Activated T-cell treated with anti-CD3 and anti-CD28 coated beads, Interleukin-2, amount 50 U/mL, for 72 hours (primary cell): Measurements from ENCODE around the gene NT5DC3. TPM values are rescaled to one million over a fixed set of nuclear protein-coding genes. Genes with fewer than 3 reads are reported as not detected.

Experiments
- ATAC-seq, 2 donors: fragments of 150-1000 bp; cut with Tn5 transposase; replicated peaks in 1 of 2; 2 replicates each; pipeline ENCODE4 v1.10.0; 2021; ENCODE audit warnings: moderate library complexity in 2 of 2, mild to moderate bottlenecking in 1 of 2
- DNase-seq, 2 donors: peaks; one replicate each; pipeline ENCODE4 v3.0.0; 2021 to 2022; ENCODE audit warnings: mixed read lengths in 1 of 2
- H3K27ac Mint-ChIP-seq: one replicate; pipeline ENCODE4 v1.8.0; 2022; ENCODE audit warnings: mild to moderate bottlenecking, moderate library complexity, mixed read lengths
- H3K27me3 Mint-ChIP-seq: one replicate; pipeline ENCODE4 v1.8.0; 2022; ENCODE audit warnings: low read depth, mixed read lengths
- H3K36me3 Mint-ChIP-seq, 2 donors: one replicate each; pipeline ENCODE4 v1.8.0; 2022; ENCODE audit warnings: mixed read lengths in 2 of 2, mild to moderate bottlenecking in 1 of 2; ENCODE audit not compliant: insufficient read depth in 2 of 2
- H3K4me1 Mint-ChIP-seq: one replicate; pipeline ENCODE4 v1.8.0; 2022; ENCODE audit warnings: low read depth, mixed read lengths
- H3K4me3 Mint-ChIP-seq, 2 donors: one replicate each; pipeline ENCODE4 v1.8.0; 2022; ENCODE audit warnings: mild to moderate bottlenecking in 2 of 2, mixed read lengths in 2 of 2, moderate library complexity in 2 of 2
- H3K9me3 Mint-ChIP-seq, 2 donors: one replicate each; pipeline ENCODE4 v1.8.0; 2022; ENCODE audit warnings: mixed read lengths in 2 of 2
- total RNA-seq, 2 donors: library from RNA; stranded (reverse); gene quantifications; one replicate each; pipeline ENCODE4 v1.2.3, GENCODE V29; 2022

Gene NT5DC3
- total RNA-seq, 2 donors from 2014 or later, result 5.6 to 8.0 TPM

DNA sequence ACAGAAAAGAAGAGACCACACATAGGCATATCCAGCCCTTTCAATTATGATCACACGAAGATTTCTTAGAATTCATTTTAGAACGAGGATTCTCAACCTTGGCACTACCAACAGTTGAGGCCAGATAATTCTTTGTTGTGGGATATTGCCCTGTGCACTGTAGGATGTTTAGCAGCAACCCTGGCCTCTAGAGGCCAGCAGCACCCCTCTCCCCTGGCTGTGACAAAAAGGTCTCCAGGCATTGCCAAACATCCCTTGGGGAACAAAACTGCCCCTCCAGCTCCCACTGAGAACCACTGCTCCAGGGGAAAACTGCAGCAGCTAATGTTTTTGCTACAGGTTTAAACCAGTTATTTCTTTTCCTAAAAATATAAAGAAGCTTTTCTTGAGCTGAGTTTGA lies 7.1 kb downstream of the NT5DC3 start:
- DNase-seq (no peak), ATAC-seq (no peak)
- H3K4me3 Mint-ChIP-seq, result no peak overlapping the region
- H3K4me1 Mint-ChIP-seq, result peaks cover 7% of the 10 kb centered on the region
- H3K9me3 Mint-ChIP-seq, result peaks cover 2 to 3% of the 10 kb centered on the region in 2 donors
- H3K27me3 Mint-ChIP-seq, result no peaks in the 10 kb centered on the region
- peaks cover 10 to 14% of the 10 kb centered on the region in 2 donors for H3K36me3 Mint-ChIP-seq
- no peak overlapping the region for H3K27ac Mint-ChIP-seq

DNA sequence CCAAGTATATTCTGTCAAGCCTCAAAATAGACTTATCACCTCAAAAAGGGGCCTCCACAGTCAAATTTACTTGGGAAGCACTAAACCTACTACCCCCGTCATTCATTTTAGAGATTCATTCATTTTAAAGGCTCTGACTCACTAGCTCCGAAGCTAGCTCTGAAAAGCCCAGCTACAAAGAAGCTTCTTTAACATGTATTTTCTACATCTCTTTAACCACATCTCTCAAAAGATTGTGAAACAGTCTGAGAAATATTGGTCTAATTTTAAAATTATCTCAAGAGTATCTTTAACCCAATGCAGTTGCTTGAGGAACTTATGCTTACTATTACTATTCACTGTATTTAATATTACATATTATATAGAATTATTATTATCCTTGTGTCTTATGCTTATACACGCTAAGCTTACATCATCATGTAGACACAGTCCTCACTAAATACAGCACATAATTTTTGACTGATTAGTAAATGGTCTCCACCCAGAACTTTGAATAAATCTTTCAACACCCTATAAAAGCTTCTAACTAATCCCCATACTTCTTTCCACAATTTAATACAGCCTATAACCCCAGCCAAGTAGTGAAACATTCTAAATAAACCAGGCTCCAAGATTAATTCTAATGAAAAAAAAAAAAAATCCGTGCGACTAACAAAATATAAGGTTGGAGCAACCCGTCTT lies 7.8 kb downstream of the NT5DC3 start:
- no peak overlapping the region for H3K27ac Mint-ChIP-seq
- DNase-seq (no peak), ATAC-seq (no peak)
- H3K36me3 Mint-ChIP-seq, result peaks cover 10 to 14% of the 10 kb centered on the region in 2 donors
- no peaks in the 10 kb centered on the region for H3K27me3 Mint-ChIP-seq
- peaks cover 6% of the 10 kb centered on the region for H3K4me1 Mint-ChIP-seq
- H3K9me3 Mint-ChIP-seq, result peaks cover 2 to 3% of the 10 kb centered on the region in 2 donors
- H3K4me3 Mint-ChIP-seq, result no peak overlapping the region

DNA sequence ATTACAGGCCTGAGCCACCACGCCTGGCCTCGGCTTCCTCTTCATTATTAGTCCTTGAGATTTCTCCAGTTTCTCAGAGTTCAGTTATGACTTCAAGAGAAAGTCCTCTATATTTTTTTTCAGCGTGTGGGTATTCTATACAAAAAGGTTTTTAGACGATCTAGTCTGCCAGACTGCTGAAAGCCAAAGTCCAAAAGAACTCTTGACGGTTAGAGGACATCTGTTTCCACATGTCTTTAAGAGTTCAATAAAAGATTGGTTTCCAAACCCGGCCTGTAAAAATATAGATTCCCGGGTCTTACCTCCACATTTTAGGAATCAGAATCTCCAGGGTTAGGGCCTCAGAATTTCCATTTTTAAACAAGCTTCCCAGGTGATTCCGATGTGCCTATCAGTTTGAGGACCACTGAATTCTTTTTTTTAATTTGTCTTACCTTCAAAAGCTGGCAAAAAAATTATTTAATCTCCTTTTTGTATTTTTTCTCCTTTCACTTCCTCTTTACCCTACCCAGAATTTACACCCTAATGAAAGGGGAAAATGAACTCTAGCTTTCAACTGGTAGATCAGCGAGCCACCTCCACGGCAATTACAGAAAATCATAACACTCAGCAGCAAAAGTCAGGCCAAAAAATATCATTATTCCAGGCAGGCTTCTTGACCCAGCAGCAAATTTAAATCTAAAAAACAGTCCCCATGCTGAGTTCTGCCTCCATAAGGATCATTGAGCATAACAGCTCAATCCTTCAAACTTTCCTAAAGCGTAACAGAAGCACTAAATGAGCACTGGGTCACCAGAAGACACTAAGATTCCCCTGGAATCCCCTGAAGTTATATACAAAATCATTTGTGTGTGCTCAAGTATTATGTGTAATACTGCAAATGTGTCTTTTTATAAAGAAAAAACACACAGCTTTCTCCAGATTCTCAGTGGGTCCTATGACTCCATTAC lies 8.7 kb downstream of the NT5DC3 start:
- ATAC-seq (no peak), DNase-seq (no peak)
- Mint-ChIP-seq H3K27me3 (no peaks in the 10 kb centered on the region), H3K9me3 (peaks cover 2 to 3% of the 10 kb centered on the region in 2 donors), H3K4me3 (no peak overlapping the region), H3K36me3 (peaks cover 10 to 14% of the 10 kb centered on the region in 2 donors), H3K27ac (no peak overlapping the region), H3K4me1 (peaks cover 7% of the 10 kb centered on the region)

DNA sequence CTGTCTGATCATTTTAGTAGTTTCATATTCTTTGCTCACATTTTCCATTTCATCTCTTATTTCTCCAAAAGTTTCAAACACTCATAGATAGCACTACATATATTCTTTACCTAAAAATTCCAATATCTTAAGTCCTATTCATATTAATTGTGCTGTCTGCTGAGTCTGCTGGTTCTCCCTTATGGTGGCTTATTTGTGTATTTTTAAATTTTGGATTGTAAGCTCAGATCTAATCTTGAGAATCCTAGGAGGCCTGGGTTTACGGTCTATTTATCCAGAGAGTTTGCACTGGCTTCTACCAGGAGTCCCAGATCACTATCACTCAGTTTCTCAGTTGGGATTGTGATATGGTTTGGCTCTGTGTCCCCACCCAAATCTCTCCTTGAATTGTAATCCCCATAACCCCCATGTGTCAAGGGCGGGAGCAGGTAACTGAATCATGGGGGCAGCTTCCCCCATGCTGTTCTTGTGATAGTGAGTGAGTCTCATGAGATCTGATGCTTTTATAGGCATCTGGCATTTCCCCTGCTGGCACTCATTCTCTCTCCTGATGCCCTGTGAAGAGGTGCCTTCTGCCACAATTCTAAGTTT lies 10.2 kb downstream of the NT5DC3 start:
- Mint-ChIP-seq H3K36me3 (peaks cover 10 to 14% of the 10 kb centered on the region in 2 donors), H3K9me3 (peaks cover 2 to 3% of the 10 kb centered on the region in 2 donors), H3K27me3 (no peaks in the 10 kb centered on the region), H3K4me3 (no peak overlapping the region), H3K27ac (no peak overlapping the region), H3K4me1 (peaks cover 7% of the 10 kb centered on the region)
- ATAC-seq, result no peak
- no peak for DNase-seq

DNA sequence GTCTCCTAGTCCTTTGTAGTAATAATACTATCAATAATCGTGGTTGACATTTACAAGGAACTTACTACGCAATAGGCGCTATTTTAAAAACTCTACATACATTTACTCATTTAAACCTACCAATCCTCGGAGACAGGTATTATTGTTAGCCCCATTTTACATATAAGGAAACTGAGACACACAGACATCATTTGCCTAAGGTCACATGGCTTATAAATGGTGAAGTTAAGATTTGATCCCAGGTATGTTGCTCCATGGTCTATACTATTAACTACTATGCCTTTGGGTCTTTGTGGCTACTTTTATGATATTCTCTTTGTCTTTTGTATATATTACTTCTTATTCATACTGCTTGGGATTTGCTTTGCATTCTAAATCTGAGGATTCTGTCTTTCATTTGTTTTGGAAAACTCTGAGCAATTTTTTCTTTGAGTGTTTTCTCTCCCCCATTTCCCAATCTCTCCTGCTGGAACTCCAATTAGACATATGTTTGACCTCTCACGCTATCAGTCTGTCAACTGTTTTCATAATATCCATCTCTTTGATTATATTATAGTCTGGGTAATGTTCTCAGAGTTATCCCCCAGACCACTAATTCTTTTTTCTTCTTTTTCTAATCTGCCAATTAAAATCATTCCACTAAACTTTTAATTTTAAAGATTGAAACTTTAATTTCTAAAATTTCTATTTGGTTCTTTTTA lies 10.9 kb downstream of the NT5DC3 start:
- H3K36me3 Mint-ChIP-seq, result peaks cover 10 to 14% of the 10 kb centered on the region in 2 donors

DNA sequence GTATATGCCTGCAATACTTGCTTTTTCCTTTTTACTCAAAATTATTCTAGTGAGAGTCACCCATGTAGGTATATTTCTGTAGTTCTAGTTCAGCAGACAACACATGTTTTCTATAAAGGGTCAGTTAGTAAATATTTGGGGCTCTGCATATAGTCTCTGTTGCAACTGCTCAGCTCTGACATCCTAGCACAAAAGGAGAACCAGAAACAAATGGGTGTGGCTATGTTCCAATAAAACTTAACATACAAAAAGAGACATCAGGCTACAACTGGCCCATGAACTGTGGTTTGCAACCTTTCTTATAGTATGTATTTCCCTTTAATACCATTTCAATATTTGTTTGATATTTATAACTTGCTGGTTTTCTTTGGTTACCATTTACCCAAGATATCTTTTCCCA lies 11.9 kb downstream of the NT5DC3 start:
- Mint-ChIP-seq H3K4me1 (peaks cover 7% of the 10 kb centered on the region), H3K27ac (no peak overlapping the region), H3K27me3 (no peaks in the 10 kb centered on the region), H3K36me3 (peaks cover 10 to 14% of the 10 kb centered on the region in 2 donors), H3K4me3 (no peak overlapping the region), H3K9me3 (peaks cover 2 to 3% of the 10 kb centered on the region in 2 donors)
- no peak for DNase-seq
- no peak for ATAC-seq

More for the DNA sequence above, 10.9 kb downstream of the NT5DC3 start:
- DNase-seq (no peak), ATAC-seq (no peak)
- H3K9me3 Mint-ChIP-seq, result peaks cover 2 to 3% of the 10 kb centered on the region in 2 donors
- no peak overlapping the region for H3K27ac Mint-ChIP-seq
- H3K4me1 Mint-ChIP-seq, result peaks cover 7% of the 10 kb centered on the region
- no peaks in the 10 kb centered on the region for H3K27me3 Mint-ChIP-seq
- H3K4me3 Mint-ChIP-seq, result no peak overlapping the region

DNA sequence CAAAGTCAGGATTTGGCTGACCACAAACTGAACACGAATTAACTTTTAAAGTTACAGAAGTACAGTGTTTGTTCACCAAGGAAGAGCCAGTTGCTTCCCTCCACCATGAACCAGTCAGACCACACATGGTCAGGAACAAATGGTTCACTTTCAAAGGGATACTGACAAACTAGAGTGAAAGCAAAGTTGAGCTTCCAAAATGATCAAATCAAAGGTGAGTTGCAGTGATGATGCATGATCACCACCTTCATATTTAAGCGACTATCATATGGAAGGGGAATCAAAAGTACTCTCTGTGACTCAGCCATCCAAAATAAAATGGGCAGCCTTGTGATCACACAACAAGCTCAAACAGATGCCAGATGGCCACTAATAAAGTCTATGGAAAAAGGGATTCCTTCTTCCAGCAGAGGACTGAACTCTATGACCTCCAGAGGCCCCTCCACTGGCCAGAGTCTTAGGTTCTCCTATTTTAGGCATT lies 13.1 kb downstream of the NT5DC3 start:
- ATAC-seq, result no peak
- Mint-ChIP-seq H3K27ac (no peak overlapping the region), H3K36me3 (peaks cover 10 to 14% of the 10 kb centered on the region in 2 donors), H3K27me3 (no peaks in the 10 kb centered on the region), H3K9me3 (peaks cover 2 to 3% of the 10 kb centered on the region in 2 donors), H3K4me1 (peaks cover 7% of the 10 kb centered on the region), H3K4me3 (no peak overlapping the region)
- DNase-seq, result no peak

DNA sequence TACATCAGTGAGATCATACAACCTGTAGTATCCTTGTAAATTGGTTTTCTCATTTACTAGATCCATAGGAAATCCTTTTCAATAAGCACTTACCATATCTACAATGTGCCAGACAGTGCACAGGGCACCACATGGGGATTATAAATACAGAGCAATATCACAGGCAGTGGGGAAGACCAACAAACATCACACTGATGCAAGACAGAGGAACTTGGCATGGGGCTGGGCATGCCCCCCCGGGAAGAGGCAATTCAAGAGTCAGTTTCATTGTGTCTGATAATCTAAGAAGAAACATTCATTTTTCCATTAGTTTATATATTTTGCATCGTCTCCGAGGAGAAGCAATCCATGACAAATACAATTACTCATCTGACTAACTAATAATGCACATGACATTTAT lies 16.2 kb downstream of the NT5DC3 start:
- peaks cover 4 to 6% of the 10 kb centered on the region in 2 donors for H3K36me3 Mint-ChIP-seq
- no peak for ATAC-seq
- H3K9me3 Mint-ChIP-seq, result peaks cover 2% of the 10 kb centered on the region in 2 donors
- no peaks in the 10 kb centered on the region for H3K27me3 Mint-ChIP-seq
- no peak for DNase-seq
- H3K4me3 Mint-ChIP-seq, result no peak overlapping the region
- peaks cover 7% of the 10 kb centered on the region for H3K4me1 Mint-ChIP-seq
- no peak overlapping the region for H3K27ac Mint-ChIP-seq

DNA sequence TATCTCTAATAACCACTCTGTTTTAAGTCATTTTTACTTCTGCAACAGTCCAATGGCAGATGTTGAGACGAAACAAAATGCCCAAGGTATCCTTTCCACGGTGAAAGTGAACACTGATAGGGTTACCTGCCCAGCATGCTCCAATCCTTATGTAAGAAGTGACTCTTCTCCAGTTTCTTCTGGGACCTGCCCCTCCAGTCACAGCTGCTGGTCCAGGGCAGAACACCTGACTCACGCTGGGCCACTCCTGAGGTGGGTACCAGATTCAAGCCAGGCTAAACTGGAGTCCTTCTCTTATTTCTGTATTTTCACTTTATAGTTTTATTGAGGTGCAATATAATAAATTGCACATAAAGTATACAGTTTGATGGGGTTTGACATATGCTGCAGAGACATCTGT lies 16.7 kb downstream of the NT5DC3 start:
- Mint-ChIP-seq H3K27me3 (no peaks in the 10 kb centered on the region), H3K4me3 (no peak overlapping the region), H3K27ac (no peak overlapping the region), H3K4me1 (peaks cover 7% of the 10 kb centered on the region), H3K9me3 (peaks cover 2% of the 10 kb centered on the region in 2 donors), H3K36me3 (peaks cover 4 to 6% of the 10 kb centered on the region in 2 donors)
- ATAC-seq, result no peak
- DNase-seq, result no peak

DNA sequence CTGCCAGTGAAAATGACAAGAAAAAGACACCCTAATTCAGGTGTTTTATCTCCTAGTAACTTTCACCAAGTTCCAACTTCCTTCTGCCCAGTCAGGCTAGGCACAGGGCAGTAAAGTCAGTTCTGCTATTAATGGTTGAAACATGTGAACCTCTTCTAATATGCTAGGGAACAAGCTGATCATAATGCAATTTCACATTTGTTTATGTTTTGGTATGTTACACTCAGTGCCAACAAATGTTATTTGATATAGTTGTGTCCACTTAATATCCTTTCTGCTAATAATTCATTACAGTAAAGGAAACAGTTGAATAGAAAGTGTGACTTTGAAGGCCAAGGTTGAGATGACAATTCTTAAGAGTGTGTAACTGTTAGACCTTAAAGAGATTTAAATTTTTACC lies 17.2 kb downstream of the NT5DC3 start:
- peaks cover 2% of the 10 kb centered on the region in 2 donors for H3K9me3 Mint-ChIP-seq
- peaks cover 4 to 6% of the 10 kb centered on the region in 2 donors for H3K36me3 Mint-ChIP-seq
- peaks cover 11% of the 10 kb centered on the region for H3K4me1 Mint-ChIP-seq
- DNase-seq (no peak), ATAC-seq (no peak)
- no peak overlapping the region for H3K27ac Mint-ChIP-seq
- H3K4me3 Mint-ChIP-seq, result no peak overlapping the region
- H3K27me3 Mint-ChIP-seq, result no peaks in the 10 kb centered on the region

DNA sequence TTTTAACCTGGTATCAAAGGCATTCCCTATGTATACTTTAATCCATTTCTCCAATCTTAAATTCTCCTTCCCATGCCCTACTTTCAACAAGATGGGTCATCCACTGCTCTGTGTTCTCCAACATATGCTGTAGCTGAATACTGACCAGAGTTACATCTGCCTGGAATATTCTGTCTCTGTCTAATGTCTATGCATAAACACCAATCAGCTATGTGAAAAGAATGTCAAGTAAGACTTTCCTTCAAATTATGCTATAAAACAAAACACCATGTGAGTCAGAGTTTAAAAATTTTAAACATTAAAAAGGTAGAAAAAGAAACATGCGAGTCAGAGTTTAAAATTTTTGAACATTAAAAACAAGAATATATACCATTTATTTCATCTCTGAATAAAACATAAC lies 19.3 kb downstream of the NT5DC3 start:
- Mint-ChIP-seq H3K4me1 (peaks cover 17% of the 10 kb centered on the region), H3K4me3 (no peak overlapping the region), H3K9me3 (peaks cover 2% of the 10 kb centered on the region in 2 donors), H3K27me3 (no peaks in the 10 kb centered on the region), H3K36me3 (peaks cover 4 to 6% of the 10 kb centered on the region in 2 donors), H3K27ac (no peak overlapping the region)
- DNase-seq, result no peak
- ATAC-seq, result no peak

DNA sequence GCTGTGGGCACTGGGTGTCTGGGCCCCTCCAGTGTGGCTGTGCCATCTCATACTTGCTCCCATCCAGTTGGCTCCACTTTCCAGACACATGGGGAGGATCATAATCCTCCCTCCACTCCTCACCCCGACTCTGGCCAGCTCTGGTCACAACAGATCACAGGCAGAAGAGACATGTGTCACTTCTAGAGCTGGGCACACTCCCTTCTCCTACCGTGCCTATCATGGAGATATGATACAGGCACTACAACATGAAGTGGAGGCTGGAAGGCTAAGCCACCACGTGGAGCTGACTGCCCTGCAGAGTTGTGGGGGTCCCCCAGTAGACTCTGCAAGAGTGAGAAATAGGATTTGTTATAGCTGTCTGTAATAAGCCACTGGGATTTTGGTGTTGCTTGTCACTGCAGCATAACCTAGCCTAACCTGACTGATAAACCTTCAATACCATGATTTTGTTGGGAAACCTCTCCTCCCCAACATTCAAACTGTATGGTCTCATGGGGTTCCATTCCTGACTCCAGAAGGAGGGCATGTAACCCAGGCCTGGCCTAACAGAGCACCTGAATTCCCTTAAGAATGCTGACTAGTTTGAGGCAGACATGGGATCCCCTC lies 20.0 kb downstream of the NT5DC3 start:
- Mint-ChIP-seq H3K4me3 (no peak overlapping the region), H3K9me3 (peaks cover 2% of the 10 kb centered on the region in 2 donors), H3K27me3 (no peaks in the 10 kb centered on the region), H3K4me1 (peaks cover 22% of the 10 kb centered on the region), H3K27ac (no peak overlapping the region), H3K36me3 (peaks cover 4 to 6% of the 10 kb centered on the region in 2 donors)
- no peak for DNase-seq
- ATAC-seq, result no peak
